Suprapubic skin (tissue), 4 donors: ENCODE data around the gene MAP3K1.

Experiments
- POLR2A ChIP-seq, 2 donors: fragments of 450-650 bp; IDR thresholded peaks; one replicate each; pipeline ENCODE4 v1.6.1; 2017; ENCODE audit warnings: antibody characterized with exemption in 2 of 2, mild to moderate bottlenecking in 2 of 2, moderate library complexity in 2 of 2
- POLR2AphosphoS5 ChIP-seq, 3 donors: sonication (generic); formaldehyde crosslinking; IDR thresholded peaks; one replicate each; pipeline ENCODE4 v1.6.1; 2017; ENCODE audit warnings: antibody characterized with exemption in 3 of 3
- TF ChIP-seq, protein P1 (sequence below), 2 donors: fragments of 200-600 bp in 1 of 2; fragments of 450-650 bp in 1 of 2; sonication (generic) in 1 of 2; IDR thresholded peaks; one replicate each; pipeline ENCODE4 v1.5.1; 2016 to 2019; ENCODE audit warnings: antibody characterized with exemption in 2 of 2, mild to moderate bottlenecking in 1 of 2, moderate library complexity in 1 of 2

GRCh38 chr5:56914678-56915077 lies 99.3 kb downstream of the MAP3K1 start:
- TF ChIP-seq POLR2A (IDR thresholded peaks at IDR 0.05) (no peak), POLR2AphosphoS5 (IDR thresholded peaks at IDR 0.05) (no peak)
- TF ChIP-seq, protein P1, sequence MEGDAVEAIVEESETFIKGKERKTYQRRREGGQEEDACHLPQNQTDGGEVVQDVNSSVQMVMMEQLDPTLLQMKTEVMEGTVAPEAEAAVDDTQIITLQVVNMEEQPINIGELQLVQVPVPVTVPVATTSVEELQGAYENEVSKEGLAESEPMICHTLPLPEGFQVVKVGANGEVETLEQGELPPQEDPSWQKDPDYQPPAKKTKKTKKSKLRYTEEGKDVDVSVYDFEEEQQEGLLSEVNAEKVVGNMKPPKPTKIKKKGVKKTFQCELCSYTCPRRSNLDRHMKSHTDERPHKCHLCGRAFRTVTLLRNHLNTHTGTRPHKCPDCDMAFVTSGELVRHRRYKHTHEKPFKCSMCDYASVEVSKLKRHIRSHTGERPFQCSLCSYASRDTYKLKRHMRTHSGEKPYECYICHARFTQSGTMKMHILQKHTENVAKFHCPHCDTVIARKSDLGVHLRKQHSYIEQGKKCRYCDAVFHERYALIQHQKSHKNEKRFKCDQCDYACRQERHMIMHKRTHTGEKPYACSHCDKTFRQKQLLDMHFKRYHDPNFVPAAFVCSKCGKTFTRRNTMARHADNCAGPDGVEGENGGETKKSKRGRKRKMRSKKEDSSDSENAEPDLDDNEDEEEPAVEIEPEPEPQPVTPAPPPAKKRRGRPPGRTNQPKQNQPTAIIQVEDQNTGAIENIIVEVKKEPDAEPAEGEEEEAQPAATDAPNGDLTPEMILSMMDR (IDR thresholded peaks at IDR 0.05), result no peak
